Middle frontal gyrus (tissue), 1 donor: ENCODE measurements around the gene SPATS2L.

Experiments used
- DNase-seq: peaks from one replicate; pipeline ENCODE4 v3.0.0-alpha.2; 2015; ENCODE audit warnings: low spot score; ENCODE audit errors: extremely low spot score

Gene SPATS2L

GRCh38 chr2:200296118-200296517 is 10.4 kb upstream of the SPATS2L start:
- no peak for DNase-seq

GRCh38 chr2:200297100-200297499 is 9.4 kb upstream of the SPATS2L start:
- no peak for DNase-seq

- DNase-seq, result no peak
These were observed 8.5 kb upstream of the SPATS2L start for GRCh38 chr2:200297989-200298388.

GRCh38 chr2:200298816-200299215 is 7.7 kb upstream of the SPATS2L start:
- DNase-seq, result no peak

- no peak for DNase-seq
These were observed 6.4 kb upstream of the SPATS2L start for GRCh38 chr2:200300065-200300464.

- DNase-seq, result no peak
These were observed 5.7 kb upstream of the SPATS2L start for GRCh38 chr2:200300638-200301314.

GRCh38 chr2:200301953-200302858 is 4.3 kb upstream of the SPATS2L start:
- no peak for DNase-seq

GRCh38 chr2:200302940-200303727 is 3.4 kb upstream of the SPATS2L start:
- DNase-seq, result no peak

GRCh38 chr2:200305797-200306195 is 697 bp upstream of the SPATS2L start:
- no peak for DNase-seq

GRCh38 chr2:200306931-200307723 is 634 bp downstream of the SPATS2L start:
- DNase-seq, result no peak

- no peak for DNase-seq
These were observed 1.4 kb downstream of the SPATS2L start for GRCh38 chr2:200307724-200308545.

- DNase-seq, result no peak
These were observed 2.2 kb downstream of the SPATS2L start for GRCh38 chr2:200308546-200309295.

- no peak for DNase-seq
These were observed 3.0 kb downstream of the SPATS2L start for GRCh38 chr2:200309296-200310049.

- no peak for DNase-seq
These were observed 4.1 kb downstream of the SPATS2L start for GRCh38 chr2:200310545-200310971.

- no peak for DNase-seq
These were observed 4.6 kb downstream of the SPATS2L start for GRCh38 chr2:200311139-200311538.

- no peak for DNase-seq
These were observed 8.6 kb downstream of the SPATS2L start for GRCh38 chr2:200314976-200315567.

GRCh38 chr2:200317975-200318374 is 11.5 kb downstream of the SPATS2L start:
- DNase-seq, result no peak

- DNase-seq, result no peak
These were observed 12.5 kb downstream of the SPATS2L start for GRCh38 chr2:200318940-200319435.
